T-helper 2 cell treated with Interferon-gamma antibody and Interleukin-4, amounts not matched to agents 5 μg/mL and 100 μg/mL, for 36 hours (primary cell): ENCODE data around the gene ZCCHC4.
"Not testable (repeated sequence)": the region's sequence is repeated elsewhere in the genome, so short reads cannot be mapped to it uniquely, and the experiment has no call there.

Experiments used
- DNase-seq: peaks from one replicate; pipeline ENCODE4 v3.0.0; 2021; ENCODE audit warnings: low spot score
- H3K27ac Mint-ChIP-seq: one replicate; pipeline ENCODE4 v1.8.0; 2021; ENCODE audit warnings: mild to moderate bottlenecking, mixed read lengths
- H3K27me3 Mint-ChIP-seq: one replicate; pipeline ENCODE4 v1.8.0; 2021; ENCODE audit warnings: low read depth, mixed read lengths
- H3K36me3 Mint-ChIP-seq: one replicate; pipeline ENCODE4 v1.8.0; 2021; ENCODE audit warnings: low read depth, mixed read lengths
- H3K4me1 Mint-ChIP-seq: one replicate; pipeline ENCODE4 v1.8.0; 2021; ENCODE audit warnings: low read depth, mixed read lengths
- H3K4me3 Mint-ChIP-seq: one replicate; pipeline ENCODE4 v1.8.0; 2022; ENCODE audit warnings: mild to moderate bottlenecking, moderate library complexity, mixed read lengths
- H3K9me3 Mint-ChIP-seq: one replicate; pipeline ENCODE4 v1.8.0; 2021; ENCODE audit warnings: mixed read lengths

The ZCCHC4 gene

DNA sequence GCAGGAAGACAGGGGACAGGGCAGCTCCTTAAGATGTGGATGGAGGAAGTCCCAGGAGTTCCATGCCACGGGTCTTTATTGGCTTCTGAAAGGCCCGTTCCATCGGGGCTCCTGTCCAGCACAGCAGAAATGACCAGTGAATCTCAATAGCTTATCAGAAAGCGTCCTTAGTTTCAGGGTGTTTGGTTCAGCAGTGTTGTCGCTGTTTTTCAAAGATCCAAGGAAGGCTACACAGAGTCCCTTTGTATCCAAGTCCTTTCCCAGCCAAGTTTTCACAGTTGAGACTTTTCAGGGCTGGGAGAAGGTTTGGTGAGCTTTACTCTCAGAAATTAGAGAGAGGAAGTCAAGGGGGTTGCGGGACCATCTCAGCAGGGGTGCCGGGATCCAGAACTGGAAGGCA is 5.0 kb upstream of the ZCCHC4 start:
- Mint-ChIP-seq H3K9me3 (no peaks in the 10 kb centered on the region), H3K27me3 (no peaks in the 10 kb centered on the region), H3K4me1 (peaks cover 12% of the 10 kb centered on the region), H3K27ac (no peak overlapping the region), H3K36me3 (no peaks in the 10 kb centered on the region), H3K4me3 (no peak overlapping the region)
- DNase-seq: no peak

DNA sequence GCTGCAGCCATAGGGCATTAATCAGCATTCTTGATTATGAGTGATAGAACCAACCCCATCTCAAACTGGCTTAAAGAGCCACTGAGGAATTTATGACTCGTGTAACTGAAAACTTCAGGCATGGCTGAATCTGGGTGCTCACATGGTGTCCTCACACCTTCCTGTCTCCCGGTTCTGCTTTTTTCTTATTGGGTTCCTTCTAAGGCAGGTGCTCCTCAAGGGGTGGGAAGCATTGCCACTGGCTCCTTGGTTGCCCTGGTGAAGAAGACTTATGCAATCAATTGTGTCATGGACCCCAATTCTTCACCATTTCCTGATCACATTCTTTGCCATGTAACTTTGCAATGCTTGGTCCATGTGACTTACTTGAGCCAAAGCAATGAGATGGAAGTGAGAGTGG is 4.3 kb upstream of the ZCCHC4 start:
- Mint-ChIP-seq H3K27me3 (no peaks in the 10 kb centered on the region), H3K27ac (no peak overlapping the region), H3K9me3 (no peaks in the 10 kb centered on the region), H3K36me3 (no peaks in the 10 kb centered on the region), H3K4me3 (no peak overlapping the region), H3K4me1 (peaks cover 14% of the 10 kb centered on the region)
- no peak for DNase-seq

DNA sequence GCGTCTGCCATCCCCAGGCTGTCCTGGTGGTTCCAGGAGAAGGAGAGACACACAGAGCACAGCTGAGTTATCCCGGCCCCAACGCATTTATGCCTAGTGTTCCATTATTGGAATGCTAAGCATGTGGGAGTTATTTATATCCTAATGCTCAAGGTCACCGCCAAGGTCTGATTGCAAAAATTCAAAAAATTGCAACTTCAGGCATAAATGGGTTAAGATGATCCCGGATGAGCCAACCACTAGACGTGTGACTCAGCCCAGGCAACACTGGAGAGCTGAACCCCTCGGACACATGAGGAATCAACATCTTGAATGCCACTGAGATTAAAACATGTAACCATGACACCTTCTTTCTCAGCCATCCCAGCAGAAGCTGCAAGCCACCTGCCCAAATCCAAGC is 3.8 kb upstream of the ZCCHC4 start:
- no peak for DNase-seq
- Mint-ChIP-seq H3K27ac (no peak overlapping the region), H3K9me3 (no peaks in the 10 kb centered on the region), H3K4me1 (peaks cover 18% of the 10 kb centered on the region), H3K27me3 (no peaks in the 10 kb centered on the region), H3K36me3 (no peaks in the 10 kb centered on the region), H3K4me3 (no peak overlapping the region)

DNA sequence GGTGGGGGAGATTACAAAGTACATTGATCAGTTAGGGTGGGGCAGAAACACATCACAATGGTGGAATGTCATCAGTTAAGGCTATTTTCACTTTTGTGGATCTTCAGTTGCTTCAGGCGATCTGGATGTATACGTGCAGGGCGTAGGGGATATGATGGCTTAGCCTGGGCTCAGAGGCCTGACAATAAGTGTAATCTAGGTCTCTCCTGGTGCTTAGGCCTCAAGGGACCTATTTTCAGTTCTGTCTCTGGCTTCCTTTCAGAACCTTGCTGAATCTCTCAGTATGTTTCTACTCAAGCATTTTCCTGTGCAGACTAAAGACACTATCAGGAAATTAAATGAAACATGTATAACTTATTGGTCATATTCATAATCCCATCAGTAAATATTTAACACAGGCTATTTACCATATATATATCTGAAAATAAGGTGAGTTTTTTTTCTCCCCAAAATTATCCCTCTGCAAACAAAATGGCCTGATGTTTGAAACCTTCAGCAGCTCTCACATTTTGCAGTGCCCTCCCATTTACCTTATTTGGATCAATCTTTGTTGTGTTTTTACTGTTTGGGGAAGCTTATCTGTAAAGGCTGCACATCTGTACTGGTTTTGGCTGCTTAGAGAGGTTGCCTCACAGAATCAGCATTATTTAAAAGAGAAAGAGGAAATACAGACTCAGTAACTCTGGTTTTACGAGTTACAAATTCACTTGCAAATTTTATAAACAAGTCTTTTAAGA is 2.3 kb upstream of the ZCCHC4 start:
- Mint-ChIP-seq H3K4me3 (no peak overlapping the region), H3K9me3 (no peaks in the 10 kb centered on the region), H3K36me3 (peaks cover 3% of the 10 kb centered on the region), H3K27me3 (no peaks in the 10 kb centered on the region), H3K27ac (no peak overlapping the region), H3K4me1 (peaks cover 30% of the 10 kb centered on the region)
- no peak for DNase-seq

DNA sequence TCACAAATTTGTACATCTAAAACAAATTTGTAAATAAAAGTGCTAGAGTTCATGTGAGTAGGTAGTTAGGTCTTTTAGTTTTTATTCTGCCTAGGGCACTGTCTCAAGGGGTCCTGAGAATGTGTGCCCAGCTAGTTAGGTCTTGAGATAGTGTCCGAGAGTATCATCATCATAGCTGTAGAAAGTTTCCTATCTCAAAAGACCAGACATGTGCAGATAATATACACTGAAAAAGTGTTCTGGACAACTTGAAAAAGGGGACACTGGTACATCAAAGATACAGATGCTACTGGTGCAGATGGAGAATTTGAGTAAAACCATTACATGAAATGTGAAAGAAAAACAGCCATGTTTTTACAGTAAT is 1.8 kb upstream of the ZCCHC4 start:
- Mint-ChIP-seq H3K36me3 (peaks cover 5% of the 10 kb centered on the region), H3K4me3 (no peak overlapping the region), H3K4me1 (peaks cover 32% of the 10 kb centered on the region), H3K9me3 (no peaks in the 10 kb centered on the region), H3K27ac (no peak overlapping the region), H3K27me3 (no peaks in the 10 kb centered on the region)
- no peak for DNase-seq

DNA sequence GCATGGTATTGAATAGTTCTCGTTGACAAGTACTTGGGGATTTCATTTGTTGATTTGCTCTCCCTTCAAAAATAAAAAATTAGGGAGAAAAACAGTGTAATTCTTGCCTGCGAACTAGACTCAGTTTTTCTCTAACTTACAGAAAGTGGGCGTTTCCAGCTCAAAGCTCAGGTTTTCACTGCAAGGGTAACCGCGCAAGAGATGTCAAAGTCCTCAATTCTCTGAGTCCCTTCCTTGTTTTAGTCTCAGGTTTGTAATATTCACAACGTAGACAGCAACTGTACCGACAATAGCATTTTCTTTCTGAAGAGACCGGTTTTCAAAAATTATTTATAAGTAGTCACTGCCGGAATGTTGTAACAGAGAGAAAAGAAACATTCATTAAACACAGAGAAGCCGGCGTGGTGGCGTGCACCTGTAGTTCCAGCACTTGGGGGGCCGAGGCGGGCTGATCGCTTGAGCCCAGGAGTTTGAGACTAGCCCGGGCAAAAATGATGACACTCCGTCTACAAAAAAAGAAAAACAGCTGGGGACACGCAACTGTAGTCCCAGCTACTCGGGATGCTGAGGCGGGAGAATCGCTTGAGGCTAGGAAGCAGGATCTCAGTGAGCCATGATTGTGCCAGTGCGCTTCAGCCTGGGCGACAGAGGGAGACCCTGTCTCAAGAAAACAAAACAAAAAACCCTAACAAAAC is 774 bp downstream of the ZCCHC4 start:
- H3K4me3 Mint-ChIP-seq: peak overlapping the region; percentile 99
- H3K4me1 Mint-ChIP-seq: peaks cover 37% of the 10 kb centered on the region
- H3K27ac Mint-ChIP-seq: peak overlapping the region; percentile 96
- no peaks in the 10 kb centered on the region for H3K9me3 Mint-ChIP-seq
- no peak for DNase-seq
- H3K36me3 Mint-ChIP-seq: peaks cover 13% of the 10 kb centered on the region
- no peaks in the 10 kb centered on the region for H3K27me3 Mint-ChIP-seq

DNA sequence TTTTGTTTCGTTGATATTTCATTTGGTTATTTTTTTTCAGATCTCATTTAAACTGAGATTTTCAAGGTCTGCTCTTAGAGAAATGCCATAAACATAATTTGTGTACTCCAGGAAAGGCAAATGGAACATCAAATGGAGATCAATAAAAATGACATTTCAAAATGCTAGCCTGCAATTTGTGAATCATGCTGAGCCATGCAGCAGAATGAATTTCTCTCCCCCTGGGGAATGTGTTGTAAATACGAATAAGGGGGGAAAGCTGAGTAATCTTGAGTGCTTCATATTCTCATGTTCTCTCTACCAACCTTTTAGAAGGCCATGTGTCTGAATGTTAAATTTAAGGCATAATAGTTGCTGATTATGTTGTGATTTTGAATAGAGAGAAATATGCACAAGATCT is 7.8 kb downstream of the ZCCHC4 start:
- peaks cover 33% of the 10 kb centered on the region for H3K36me3 Mint-ChIP-seq
- no peaks in the 10 kb centered on the region for H3K9me3 Mint-ChIP-seq
- peaks cover 31% of the 10 kb centered on the region for H3K4me1 Mint-ChIP-seq
- H3K27ac Mint-ChIP-seq: peak overlapping the region; percentile 76
- no peak for DNase-seq
- peak overlapping the region; percentile 53 for H3K4me3 Mint-ChIP-seq
- no peaks in the 10 kb centered on the region for H3K27me3 Mint-ChIP-seq

DNA sequence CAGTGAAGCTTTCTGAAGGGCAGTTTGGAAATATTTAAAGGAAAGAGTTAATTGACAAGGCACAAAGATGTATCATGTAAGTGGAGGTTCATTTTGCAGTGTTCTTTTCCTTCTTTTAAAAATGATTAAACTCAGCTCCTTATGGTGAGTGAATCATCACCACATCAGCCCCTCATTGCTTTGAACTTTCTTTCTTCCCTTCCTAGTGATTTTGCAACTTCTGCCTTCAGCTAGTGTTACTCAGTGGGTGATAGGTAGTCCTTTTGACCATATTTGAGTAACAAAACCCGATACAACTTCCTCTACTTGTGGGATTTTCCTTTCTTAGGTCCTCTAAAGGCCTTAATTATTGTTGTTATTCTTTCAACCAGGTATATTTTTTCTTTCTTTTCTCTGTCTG is 8.2 kb downstream of the ZCCHC4 start:
- H3K9me3 Mint-ChIP-seq: no peaks in the 10 kb centered on the region
- peak; percentile 21 for DNase-seq
- H3K27ac Mint-ChIP-seq: peak overlapping the region; percentile 76
- H3K4me3 Mint-ChIP-seq: peak overlapping the region; percentile 53
- H3K27me3 Mint-ChIP-seq: no peaks in the 10 kb centered on the region
- peaks cover 29% of the 10 kb centered on the region for H3K4me1 Mint-ChIP-seq
- H3K36me3 Mint-ChIP-seq: peaks cover 31% of the 10 kb centered on the region

DNA sequence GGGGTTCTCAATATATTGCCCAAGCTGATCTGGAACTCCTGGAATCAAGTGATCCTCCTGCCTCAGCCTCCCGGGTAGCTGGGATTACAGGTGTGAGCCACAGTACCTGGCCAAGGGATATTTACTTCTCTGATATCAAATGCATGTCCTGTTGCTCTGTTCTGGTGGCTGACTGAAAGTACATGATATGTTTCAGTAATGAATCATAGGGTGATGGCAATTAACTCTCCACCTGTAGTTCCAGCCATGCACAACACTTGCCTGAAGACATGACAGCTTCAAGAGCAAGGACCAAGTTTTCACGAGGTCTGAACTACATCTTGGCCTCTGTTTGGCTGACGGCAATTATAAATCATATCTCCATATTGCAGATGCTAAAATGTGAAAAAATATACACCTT is 9.1 kb downstream of the ZCCHC4 start:
- DNase-seq: no peak
- Mint-ChIP-seq H3K4me3 (no peak overlapping the region), H3K27ac (peak overlapping the region; percentile 47), H3K4me1 (peaks cover 29% of the 10 kb centered on the region), H3K27me3 (no peaks in the 10 kb centered on the region), H3K9me3 (no peaks in the 10 kb centered on the region), H3K36me3 (peaks cover 31% of the 10 kb centered on the region)

DNA sequence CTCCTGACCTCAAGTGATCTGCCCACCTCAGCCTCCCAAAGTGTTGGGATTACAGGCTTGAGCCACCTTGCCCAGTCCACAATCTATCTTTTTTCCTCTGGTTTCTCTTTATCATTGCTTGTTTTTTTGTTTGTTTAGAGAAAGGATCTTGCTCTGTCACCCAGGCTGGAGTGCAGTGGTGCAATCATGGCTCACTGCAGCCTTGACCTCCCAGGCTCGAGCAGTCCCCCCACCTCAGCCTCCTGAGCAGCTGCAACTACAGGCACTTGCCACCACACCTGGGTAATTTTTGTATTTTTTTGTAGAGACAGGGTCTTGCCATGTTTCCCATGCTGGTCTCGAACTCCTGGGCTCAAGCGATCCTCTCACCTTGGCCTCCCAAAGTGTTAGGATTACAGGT is 15.9 kb downstream of the ZCCHC4 start:
- H3K36me3 Mint-ChIP-seq, DNase-seq, H3K27ac Mint-ChIP-seq, H3K9me3 Mint-ChIP-seq, H3K4me3 Mint-ChIP-seq, H3K27me3 Mint-ChIP-seq: not testable (repeated sequence)
- peaks cover 21% of the 10 kb centered on the region for H3K4me1 Mint-ChIP-seq

DNA sequence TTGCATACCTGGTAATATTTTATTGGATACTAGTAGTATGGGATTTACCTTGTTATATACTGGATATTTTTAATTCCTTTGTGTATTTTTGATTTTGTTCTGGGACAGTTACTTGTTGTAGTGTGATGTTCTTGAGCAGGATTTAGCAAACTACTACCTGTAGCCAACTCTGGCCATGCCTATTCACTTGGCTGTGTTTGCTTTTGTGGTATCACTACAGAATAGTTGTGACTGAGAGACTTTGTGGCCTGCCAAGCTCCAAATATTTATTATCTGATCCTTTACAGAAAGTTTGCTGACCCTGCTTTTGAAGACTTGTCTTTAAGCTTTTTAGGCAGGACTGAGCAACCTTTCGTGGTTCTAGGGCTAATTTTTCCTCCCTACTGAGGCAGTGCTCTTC is 17.8 kb downstream of the ZCCHC4 start:
- Mint-ChIP-seq H3K9me3 (no peaks in the 10 kb centered on the region), H3K36me3 (peaks cover 1% of the 10 kb centered on the region), H3K4me3 (no peak overlapping the region), H3K27ac (no peak overlapping the region), H3K4me1 (peaks cover 21% of the 10 kb centered on the region), H3K27me3 (no peaks in the 10 kb centered on the region)
- DNase-seq: no peak

DNA sequence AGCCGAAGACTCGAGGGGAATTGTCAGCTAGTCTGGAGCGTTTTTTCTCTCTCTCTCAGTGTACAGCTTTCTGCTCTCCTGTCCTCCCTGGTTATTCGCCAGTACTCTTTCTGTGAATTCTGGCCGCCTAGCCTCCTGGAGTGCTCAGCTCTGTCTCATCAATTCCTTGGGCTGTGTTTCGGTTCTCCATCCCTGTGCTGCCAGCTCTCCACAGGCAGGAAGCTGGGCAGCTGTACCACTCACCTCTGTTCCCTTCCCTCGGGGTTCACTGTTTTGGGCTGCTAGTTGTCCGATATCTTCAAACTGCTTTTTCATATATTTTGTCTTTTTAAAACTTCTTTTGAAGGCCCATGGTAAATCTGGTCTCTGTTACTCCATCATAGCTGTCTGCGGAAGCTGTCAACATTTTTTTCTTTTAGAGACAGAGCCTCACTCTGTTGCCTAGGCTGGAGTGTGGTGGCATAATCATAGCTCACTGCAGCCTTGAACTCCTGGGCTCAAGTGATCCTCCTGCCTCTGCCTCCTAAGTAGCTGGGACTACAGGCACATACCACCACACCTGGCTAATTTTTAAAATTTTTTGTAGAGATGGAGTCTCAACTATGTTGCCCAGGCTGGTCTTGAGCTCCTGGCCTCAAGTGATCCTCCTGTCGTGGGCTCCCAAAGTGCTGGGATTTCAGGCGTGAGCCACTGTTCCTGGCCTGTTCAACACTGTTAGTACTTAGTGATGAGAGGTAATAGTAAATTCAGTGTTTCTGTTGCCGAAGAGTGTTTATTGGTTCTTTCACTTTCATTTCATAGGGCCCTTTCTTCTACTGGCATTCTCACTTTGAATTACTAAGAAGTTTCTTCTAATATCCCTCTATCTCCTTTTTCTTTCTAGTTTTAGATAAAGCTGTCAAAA is 18.6 kb downstream of the ZCCHC4 start:
- no peak for DNase-seq
- H3K4me1 Mint-ChIP-seq: peaks cover 21% of the 10 kb centered on the region

DNA sequence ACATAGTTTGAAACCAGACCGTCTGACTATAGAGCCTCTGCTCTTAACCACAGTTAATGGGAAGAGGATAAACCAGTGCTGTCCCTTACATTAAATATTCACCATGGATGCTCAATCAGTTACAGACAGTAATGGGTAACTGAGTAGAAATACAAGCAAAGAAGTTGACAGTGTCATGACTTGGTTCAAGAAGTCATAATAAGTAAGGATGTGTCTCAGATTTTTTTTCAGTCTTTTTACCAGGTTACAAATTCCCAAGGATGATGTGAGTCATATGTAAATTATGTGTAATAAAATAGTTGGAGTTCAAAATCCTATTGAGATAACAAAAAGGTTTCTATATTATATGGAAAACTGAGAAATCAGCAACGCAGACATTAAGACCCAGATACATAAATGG is 31.1 kb downstream of the ZCCHC4 start:
- Mint-ChIP-seq H3K36me3 (peaks cover 14% of the 10 kb centered on the region), H3K9me3 (no peaks in the 10 kb centered on the region), H3K27ac (no peak overlapping the region), H3K27me3 (no peaks in the 10 kb centered on the region), H3K4me1 (no peaks in the 10 kb centered on the region), H3K4me3 (no peak overlapping the region)
- no peak for DNase-seq

More for the DNA sequence above, 18.6 kb downstream of the ZCCHC4 start:
- H3K27ac Mint-ChIP-seq: peak overlapping the region; percentile 88
- H3K4me3 Mint-ChIP-seq: peak overlapping the region; percentile 80
- H3K36me3 Mint-ChIP-seq: peaks cover 1% of the 10 kb centered on the region
- H3K9me3 Mint-ChIP-seq: no peaks in the 10 kb centered on the region
- H3K27me3 Mint-ChIP-seq: no peaks in the 10 kb centered on the region

DNA sequence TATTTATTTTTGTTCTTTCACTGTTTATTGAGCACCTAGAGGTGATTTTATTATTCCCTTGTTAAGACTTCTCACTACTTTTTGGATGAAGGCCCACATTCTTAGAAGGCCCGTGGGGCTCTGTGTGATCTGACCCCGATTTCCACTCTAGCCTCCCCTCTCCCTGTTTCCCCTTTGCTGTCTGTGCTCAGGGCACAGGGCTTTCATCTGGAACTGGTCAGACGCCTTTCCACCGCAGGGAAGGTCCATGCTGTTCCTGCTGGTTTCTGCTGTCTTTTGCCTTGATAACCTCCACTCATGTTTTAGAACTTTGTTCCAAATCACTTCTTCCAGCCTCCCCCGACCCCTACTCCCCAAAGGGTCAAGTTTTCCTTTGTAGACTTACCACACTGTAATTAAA is 33.2 kb downstream of the ZCCHC4 start:
- Mint-ChIP-seq H3K27ac (no peak overlapping the region), H3K36me3 (peaks cover 10% of the 10 kb centered on the region), H3K9me3 (no peaks in the 10 kb centered on the region), H3K4me3 (no peak overlapping the region), H3K4me1 (no peaks in the 10 kb centered on the region), H3K27me3 (no peaks in the 10 kb centered on the region)
- no peak for DNase-seq
